T-helper 1 cell treated with Interleukin-12 subunit alpha and Interleukin-12 subunit beta and Interleukin-4 antibody, amounts not matched to agents 30 ng/mL and 1 ng/mL, for 36 hours (primary cell): ENCODE results near the gene ADAMTSL1. TPM values are rescaled to one million over a fixed set of nuclear protein-coding genes. Genes with fewer than 3 reads are reported as not detected.
"Not testable (repeated sequence)": the region's sequence is repeated elsewhere in the genome, so short reads cannot be mapped to it uniquely, and the experiment has no call there.

Experiments used
- intact Hi-C: fragments of 100-400 bp; cut with micrococcal nuclease; formaldehyde crosslinking; loops from one replicate; pipeline ENCODE4 v1.15.1; 2024
- total RNA-seq: library from RNA; stranded (reverse); gene quantifications from 2 replicates; pipeline ENCODE4 v1.2.3, GENCODE V29; 2022

The ADAMTSL1 gene
- total RNA-seq, 1 donor from 2014 or later, result not detected

GRCh38 chr9:18925880-18926279, 451.9 kb downstream of the ADAMTSL1 start:
- intact Hi-C loops, result no loop called here

GRCh38 chr9:18926513-18926912, 452.6 kb downstream of the ADAMTSL1 start:
- intact Hi-C loops, result no loop called here

DNA sequence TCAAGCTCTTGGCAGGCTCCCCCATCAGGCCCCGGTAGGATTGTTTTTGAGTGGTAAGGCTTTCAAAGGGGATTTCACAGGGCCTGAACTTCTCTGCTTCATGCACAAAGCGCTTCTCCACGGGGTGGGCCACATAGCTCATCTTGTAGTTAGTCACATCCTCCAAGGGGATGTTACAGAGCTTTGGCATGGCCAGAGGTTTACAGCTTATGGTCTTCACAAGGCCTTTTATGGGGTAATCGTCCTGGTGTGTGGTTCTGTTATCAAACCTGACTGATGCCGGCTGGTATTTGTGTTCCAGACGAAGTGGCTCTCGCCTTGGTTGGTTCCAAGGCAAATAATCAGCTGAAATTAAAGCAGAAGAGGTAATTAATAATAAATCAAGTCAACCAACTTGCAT, 454.8 kb downstream of the ADAMTSL1 start:
- intact Hi-C loops, result no loop called here

- intact Hi-C loops, result not testable (repeated sequence)
These were observed 456.7 kb downstream of the ADAMTSL1 start for GRCh38 chr9:18930611-18931010.

DNA sequence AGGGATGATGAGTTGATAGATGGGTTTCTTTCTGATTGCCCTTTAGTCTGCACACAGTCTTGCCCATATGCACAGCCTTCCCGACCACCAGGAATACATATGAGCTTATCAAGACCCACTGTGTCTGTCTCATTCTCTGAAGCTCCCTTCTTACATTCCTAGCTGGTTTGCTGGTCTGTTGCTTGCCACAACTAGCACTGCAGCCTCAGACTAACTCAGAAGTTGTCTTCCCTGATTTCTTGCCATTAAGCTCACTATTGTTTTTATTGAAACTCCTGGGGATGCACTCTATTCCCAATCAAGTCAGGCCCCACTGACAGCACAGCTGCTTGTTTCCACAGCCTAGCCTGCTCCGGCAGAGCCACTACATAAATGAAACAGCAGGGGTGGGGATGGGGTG, 461.6 kb downstream of the ADAMTSL1 start:
- intact Hi-C loops, result no loop called here

DNA sequence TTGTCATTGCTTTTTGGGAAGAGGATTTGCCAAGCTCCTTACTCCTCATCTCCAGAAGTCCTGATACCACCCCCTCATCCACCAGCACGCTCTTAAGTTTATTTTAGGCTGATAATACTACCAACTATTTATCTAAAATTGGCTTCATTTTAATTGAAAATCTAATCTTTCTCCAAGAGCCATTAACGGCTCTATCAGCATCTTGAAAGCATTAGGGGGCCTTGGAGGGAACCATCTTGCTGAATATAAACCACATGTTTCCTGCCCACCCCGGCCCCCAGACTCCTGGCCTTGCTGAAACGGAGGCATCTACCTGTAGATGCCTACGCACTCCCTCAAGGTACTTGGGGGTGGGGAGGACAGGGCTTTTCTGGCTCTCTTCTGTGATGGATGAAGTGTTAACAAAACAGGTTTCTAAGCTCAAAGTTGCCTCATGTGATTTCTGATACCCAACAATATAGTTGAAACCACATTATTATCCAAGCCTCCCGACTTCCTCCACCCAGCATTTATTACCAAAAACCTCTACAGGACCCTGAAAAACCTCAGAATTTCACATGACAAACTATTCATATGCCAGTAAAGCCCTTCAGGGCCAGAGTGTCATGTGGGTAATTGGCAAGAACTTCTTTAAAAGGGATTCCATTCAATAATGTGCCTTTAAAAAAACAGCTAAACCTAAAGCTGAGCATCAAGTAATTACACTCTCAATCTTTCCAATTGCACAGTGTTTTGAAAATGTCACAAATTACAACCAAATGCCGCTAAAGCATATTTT, 462.3 kb downstream of the ADAMTSL1 start:
- intact Hi-C loops, result loop anchor here (1.0 kb wide), 1 partner anchor 12 kb away; no protein-coding TSS in a partner anchor

DNA sequence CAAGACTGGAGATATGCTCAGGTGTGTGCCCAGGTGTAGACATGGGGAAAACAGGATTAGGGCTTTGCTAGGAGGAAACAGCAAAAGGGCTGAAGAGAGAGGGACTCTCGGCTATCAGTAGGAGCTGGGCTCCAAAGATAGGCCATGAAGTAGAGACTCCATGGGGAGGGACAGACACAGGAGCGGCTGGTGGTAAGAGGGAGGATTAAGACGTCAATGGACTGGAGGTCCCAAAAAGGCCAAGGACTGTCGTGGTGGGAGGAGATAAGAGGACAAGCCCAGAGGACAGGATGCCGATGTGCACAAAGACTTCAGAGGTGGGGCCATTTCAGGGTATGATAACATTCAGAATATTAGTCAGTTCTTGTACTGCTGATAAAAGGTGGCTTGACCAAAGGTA, 466.0 kb downstream of the ADAMTSL1 start:
- intact Hi-C loops, result no loop called here

DNA sequence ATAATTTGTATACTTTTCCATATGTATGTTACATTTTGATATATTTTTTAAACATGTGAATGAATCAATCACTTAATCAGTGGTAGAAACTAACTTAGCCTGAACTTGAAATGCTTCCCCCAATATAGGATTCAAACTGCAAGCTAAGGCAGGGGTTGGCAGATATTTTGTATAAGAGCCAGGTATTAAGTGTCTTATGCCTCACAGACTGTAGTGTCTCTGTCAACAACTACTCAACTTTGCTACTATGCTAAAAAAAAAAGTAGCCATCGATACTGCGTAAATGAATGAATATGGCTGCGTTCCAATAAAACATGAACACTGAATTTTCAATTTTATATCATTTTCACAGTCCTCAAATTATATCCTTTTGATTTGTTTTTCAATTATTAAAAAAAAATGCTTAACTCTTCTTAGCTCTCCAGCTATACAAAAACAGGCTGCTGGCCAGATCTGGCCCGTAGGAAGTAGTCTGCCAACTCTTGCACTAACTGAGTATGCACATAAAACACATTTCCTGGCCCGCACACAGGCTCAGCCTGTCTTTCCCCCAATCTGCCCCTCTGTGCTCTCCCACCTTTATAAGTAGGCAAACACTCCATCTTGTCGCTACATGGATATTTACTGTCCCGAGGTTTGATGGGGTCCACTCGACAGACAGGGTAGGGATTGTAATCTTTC, 467.2 kb downstream of the ADAMTSL1 start:
- intact Hi-C loops, result no loop called here

GRCh38 chr9:18942801-18943200, 468.8 kb downstream of the ADAMTSL1 start:
- intact Hi-C loops, result no loop called here

GRCh38 chr9:18947892-18948339, 474.0 kb downstream of the ADAMTSL1 start:
- intact Hi-C loops, result no loop called here

- intact Hi-C loops, result no loop called here
These were observed 478.0 kb downstream of the ADAMTSL1 start for GRCh38 chr9:18951936-18952335.

DNA sequence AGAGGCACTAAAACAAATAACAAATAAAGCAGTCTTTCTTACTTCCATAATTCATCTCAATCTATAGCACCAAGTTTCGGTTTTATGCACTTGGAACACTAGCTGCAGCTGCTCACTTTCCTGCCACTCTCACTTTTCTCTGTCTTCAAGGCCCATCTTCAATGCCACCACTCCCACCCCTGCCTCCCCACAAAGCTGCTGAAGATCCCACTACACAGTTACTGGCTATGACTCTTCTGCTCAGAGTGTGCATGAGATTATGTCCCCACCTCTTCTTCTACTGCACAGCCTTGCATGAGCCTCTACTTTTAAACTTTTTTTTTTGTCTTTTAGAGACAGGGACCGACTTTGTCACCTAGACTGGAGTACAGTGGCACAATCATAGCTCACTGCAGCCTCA, 481.7 kb downstream of the ADAMTSL1 start:
- intact Hi-C loops, result no loop called here
